ENCODE measurements around the gene CENPW. TPM values are rescaled to one million over a fixed set of nuclear protein-coding genes. Genes with fewer than 3 reads are reported as not detected.
A peak's percentile ranks its signal among the peaks of the same experiment; 100 is the strongest.

Gene CENPW
- total and polyA plus RNA-seq, 9 of the 15 experiments (the other 6 are each of a cell fraction or from before 2014, with no cell fraction given) = 48.7 to 285 (median 82.8) TPM

GRCh38 chr6:126351960-126352359 lies 12.0 kb downstream of the CENPW start:
- Histone ChIP-seq H4K20me1 (replicated peaks; ENCODE audit: control insufficient read depth, insufficient read depth, low read length) (no peaks in the 10 kb centered on the region), H3K4me2 (ENCODE audit: insufficient read depth, low read length) (no peak overlapping the region), H3K9ac (ENCODE audit: insufficient read depth in 1 of 2, low read depth in 2 of 2, low read length in 2 of 2) (no peak overlapping the region), H3K4me1 (replicated peaks in 1 of 2; ENCODE audit: control insufficient read depth in 2 of 2, insufficient read depth in 2 of 2, low read length in 2 of 2) (no peaks in the 10 kb centered on the region), H3K36me3 (ENCODE audit: control insufficient read depth, insufficient read depth, low read length) (peaks cover 16% of the 10 kb centered on the region; the same call in 2 of the 3 replicates), H3K27ac (ENCODE audit: extremely low read depth, low read depth, low read length) (no peak overlapping the region), H3K79me2 (ENCODE audit: control insufficient read depth, insufficient read depth, low read length) (no peaks in the 10 kb centered on the region), H3K9me1 (ENCODE audit: control insufficient read depth, insufficient read depth, low read length) (no peaks in the 10 kb centered on the region), H3K4me3 (no peak overlapping the region), H2AFZ (ENCODE audit: low read depth, low read length) (no peak overlapping the region), H3K27me3 (ENCODE audit: control insufficient read depth in 2 of 2, insufficient read depth in 2 of 2, low read length in 2 of 2) (no peaks in the 10 kb centered on the region), H3K9me3 (replicated peaks; ENCODE audit: control insufficient read depth, insufficient read depth, low read depth, low read length) (no peaks in the 10 kb centered on the region)
- ChIA-PET POLR2A (no interaction called here), CTCF (ENCODE audit: low intra/inter-chr PET ratio) (no interaction called here)
- no TSS peak for BruUV-seq (replicated peaks)
- FAIRE-seq (no peak), ATAC-seq (no peak; the same call in 1 of the 3 replicates), DNase-seq (ENCODE audit: extremely low read depth in 1 of 4, low spot score in 3 of 4) (no peak)
- WGBS (ENCODE audit: insufficient coverage, low coverage, missing lambda C conversion rate) = 94% methylated on average over 1 of the region's 1 CpG
- intact Hi-C loops (cut with micrococcal nuclease) = no loop called here
- no peak for TF ChIP-seq SNIP1 (IDR thresholded peaks at IDR 0.05; ENCODE audit: low read depth)
- TF ChIP-seq ZBTB40 (IDR thresholded peaks at IDR 0.05) = peak; percentile 88
- peak; percentile 60; the same call in 1 of the 2 replicates for TF ChIP-seq ZBTB40 (CRISPR knock-in tag; IDR thresholded peaks at IDR 0.05)
- in situ Hi-C loops (cut with MboI) = no loop called here

Measured in K562 (cell line).